ENCODE data around the gene GP1BA.

GP1BA gene

DNA sequence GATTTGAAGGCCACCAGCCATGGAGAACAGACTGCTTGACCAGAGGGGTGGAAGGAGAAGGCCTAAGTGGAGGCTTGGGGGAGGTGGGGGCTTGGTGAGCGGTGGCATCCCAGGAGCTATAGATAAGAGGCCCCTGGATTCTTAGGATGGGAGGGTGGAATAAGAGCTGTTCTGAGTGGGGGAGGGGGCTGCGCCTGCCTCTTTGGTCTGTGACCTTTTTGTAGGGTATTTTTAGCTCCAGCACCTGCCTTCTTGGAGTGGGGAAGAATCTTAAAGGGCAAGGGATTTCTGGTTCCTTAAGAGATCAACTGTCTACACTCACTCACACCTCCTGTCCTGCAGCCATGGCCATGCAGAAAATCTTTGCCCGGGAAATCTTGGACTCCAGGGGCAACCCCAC, 19.4 kb downstream of the GP1BA start:
- no peak for DNase-seq

DNA sequence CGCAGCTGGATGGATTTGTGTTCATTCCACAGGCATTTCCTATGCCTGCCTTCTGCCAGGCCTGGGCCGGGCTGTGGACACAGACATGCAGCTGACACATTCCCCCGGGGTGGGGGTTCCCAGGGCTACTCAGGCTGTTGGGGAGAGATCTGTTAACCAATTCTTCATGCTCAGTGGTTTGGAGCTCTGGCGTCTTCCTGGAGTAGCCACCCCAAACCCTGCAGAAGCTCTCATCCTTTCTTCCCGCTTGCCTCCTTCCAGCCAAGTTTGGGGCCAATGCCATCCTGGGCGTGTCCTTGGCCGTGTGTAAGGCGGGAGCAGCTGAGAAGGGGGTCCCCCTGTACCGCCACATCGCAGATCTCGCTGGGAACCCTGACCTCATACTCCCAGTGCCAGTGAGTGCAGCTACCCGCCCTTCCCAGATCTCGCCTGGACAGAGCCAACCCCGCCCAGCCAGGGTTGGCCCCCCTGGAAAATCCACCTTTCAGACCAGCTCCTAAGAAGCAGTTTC, 21.4 kb downstream of the GP1BA start:
- DNase-seq = peak; percentile 71

DNA sequence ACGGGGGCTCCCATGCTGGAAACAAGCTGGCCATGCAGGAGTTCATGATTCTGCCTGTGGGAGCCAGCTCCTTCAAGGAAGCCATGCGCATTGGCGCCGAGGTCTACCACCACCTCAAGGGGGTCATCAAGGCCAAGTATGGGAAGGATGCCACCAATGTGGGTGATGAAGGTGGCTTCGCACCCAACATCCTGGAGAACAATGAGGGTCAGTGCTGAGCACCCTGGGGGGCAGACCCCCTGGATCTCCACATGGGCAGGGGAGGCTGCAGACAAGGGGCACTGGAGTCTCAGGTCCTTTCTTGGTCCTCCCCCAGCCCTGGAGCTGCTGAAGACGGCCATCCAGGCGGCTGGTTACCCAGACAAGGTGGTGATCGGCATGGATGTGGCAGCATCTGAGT, 23.0 kb downstream of the GP1BA start:
- DNase-seq = no peak

DNA sequence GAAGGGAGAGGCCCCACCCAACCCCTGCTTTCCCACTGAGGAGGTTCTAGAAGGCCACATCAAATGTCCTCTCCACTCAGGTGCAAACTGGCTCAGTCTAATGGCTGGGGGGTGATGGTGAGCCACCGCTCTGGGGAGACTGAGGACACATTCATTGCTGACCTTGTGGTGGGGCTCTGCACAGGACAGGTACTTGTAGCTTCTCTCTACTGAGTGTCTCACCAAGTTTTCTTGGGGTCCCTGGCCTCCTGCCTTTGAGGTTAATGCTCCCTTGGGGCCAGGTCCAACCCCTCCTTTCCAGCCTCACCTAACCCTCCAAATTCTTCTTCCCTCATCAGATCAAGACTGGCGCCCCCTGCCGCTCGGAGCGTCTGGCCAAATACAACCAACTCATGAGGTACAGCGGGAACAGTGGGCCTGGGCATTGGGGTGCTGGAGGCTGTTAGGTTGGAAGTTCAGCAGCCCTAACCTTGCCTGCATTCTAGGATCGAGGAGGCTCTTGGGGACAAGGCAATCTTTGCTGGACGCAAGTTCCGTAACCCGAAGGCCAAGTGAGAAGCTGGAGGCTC, 24.5 kb downstream of the GP1BA start:
- DNase-seq = no peak

DNA sequence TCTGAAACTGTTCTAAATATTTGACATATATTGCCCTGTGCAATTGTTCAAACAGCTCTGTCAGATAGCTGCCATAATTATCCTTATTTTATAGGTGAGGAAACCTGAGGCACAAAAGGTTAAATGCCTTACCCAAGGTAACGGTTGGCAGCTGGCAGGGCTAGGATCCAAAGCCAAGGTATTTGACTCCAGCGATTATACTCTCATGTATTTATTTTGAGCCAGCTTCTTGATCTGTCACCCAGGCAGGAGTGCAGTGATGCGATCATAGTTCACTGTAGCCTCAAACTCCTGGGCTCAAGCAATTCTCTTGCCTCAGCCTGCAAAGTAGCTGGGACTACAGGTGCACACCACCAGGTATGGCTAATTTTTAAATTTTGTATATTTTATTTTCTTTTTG, 26.0 kb downstream of the GP1BA start:
- DNase-seq = no peak

DNA sequence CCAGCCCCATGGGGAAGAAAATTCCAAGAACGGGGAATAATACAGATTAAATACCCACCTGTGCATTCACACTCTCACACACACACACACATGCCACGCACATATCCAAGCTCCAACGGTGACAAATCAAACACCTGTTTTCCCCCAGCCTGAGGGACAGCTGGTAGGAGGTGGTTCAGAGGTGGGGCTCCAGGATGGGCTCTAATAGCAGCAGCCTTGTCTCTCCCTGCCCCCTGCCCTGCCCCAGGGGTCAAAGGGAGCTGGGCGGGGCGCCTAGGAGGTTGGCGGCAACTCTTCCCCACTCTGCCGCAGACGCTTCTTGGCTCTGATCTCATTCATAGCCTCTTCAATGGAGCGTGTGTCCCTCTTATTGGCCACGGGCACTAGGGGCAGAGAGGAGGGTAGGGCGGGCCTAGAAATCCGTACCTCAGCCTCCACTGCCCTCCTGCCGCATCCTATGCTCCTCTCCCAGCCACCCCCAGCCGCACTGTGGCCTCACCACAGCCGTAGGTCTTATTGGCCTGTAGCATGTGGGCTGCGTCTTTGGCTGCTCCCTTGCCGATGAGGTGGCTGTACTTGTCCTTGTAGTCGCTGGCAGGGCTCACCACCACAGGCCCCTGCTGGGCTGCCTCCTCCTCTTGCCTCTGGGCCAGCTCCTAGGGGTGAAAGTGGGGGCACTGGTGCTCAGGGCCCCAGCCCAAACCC, 27.3 kb downstream of the GP1BA start:
- no peak for DNase-seq

DNA sequence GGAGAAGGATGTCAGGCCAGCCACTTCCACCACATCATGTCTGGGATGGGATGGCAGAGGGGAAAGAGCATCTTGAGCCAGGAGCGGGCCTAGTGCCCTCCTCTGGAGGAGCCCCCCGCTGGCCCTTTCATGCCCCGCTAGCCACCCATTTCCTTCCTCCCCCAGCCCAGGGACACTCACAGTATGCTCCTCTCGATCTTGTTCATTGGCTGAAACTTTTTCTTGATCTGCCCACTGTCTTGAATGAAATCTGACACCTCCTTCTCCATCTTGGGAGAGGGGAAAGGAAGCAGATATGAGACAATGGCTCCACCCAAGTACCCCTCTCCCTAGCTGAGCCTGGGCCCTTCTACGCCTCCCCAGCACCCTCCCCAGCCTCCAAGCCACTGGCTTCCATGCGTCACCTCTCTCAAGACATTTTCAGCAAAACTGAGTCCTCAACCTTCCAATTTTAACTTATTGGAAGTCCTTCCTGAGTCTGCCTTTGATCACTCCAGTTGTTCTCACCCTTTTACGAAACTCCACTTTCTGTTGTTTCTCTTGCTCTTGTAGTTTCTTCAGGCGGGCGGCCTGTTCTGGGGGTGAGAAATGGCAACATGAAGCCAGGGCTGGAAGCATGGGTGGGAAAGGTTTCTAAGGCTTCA, 28.3 kb downstream of the GP1BA start:
- no peak for DNase-seq

DNA sequence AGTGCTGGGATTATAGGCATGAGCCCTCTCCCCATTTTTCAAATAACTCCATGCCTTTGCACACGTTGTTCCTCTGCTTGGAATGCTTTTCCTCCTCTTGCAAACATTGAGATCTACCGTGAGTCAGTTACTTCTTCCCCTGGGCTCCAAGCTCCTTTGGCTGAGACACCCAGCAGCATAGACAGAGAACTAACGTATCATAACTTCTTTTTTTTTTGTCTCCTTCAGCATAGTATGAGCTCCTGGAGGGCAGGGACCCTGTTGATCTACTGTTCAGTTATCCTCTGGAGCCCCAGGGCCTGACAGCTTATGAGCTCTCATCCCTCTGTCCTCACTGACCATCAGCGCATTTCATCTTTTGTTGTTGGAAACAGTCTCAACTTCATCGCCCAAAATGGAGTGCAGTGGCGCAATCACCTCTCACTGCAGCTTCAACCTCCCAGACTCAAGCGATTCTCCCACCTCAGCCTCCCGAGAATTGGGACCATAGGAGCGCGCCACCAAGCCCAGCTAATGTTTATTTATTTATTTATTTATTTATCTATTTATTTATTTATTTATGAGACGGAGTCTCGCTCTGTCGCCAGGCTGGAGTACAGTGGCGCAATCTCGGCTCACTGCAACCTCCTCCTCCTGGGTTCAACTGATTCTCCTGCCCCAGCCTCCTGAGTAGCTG, 33.4 kb downstream of the GP1BA start:
- no peak for DNase-seq

DNA sequence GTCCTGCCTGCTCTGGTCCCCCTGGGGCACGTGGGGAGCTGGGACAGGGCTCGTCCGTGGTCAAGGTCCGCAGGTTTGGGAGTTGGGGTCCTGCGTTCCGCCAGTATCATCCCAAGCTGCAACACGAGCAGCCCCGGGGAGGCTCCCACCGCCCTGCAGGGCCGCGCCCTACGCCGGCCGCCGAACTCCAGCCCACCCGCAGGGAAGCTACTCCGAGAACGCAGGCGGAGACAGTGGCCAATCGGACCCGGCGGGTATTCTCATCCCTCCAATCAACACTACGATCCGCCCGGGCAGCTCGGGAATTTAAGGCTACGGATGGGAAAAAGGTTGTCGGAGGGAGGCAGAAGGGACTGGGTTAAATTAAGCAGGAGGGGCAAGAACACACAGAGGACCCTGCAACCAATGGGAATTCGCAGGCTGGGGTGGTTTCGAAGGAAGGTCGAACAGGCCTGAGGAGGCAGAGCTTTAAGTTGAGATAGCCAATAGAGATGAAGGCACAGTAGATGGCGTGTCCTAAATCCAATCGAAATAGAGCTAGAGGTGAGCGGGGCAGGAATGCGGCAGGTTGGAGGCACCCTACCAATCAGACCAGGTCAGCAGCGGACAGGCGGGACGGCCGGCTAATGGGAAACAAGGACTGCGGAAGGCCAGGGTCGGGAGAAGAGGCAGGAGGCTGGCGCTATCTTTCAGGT, 34.9 kb downstream of the GP1BA start:
- peak; percentile 100 for DNase-seq

DNA sequence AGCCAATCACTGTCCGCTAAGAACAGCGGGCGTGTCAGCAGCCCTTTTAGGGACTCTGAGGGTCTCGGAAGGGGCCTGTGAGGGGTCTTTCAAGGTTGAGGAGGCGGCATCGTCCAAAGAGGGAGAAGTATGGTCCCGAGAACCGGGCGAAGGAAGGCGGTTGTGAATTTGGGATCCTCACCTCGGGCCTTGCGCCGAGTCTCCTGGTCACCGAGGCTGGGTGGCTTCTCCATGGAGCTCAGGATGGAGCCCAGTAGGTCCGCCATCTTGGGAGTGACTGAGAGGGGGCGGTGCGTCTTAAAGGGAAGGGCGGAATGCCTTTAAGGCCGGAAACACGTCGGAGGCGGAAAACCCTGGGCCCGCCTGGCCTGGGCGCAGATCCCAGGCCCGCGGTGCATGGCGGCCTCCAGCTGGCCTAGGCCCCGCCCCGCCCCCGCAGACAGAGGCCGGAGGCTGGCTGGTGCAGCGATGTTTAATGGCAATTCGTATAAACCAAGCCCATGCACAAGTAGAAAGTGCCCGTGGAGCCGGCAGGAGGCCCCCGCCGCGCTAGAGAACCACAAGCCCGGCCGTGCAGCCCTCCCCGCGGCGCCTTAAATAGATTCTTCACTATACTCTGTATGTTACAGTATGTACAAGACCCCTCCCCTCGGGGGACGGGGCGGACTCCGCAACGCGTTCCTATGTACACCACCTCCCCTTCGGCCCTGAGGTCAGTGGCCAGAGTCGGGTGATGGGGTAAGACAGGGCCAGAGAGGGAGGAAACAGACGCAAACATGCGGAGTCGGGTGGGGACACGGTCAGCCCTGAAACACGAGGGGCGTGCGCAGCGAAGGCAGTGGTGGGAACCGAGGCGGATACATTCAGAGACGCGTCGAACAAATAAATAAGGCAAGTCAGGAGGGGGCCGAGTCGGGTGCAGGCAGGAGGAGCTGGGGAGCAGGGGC, 35.7 kb downstream of the GP1BA start, which contains the start of gene SPAG7:
TSS of gene SPAG7 (minus strand) at position 279 of the 947 bp plus-strand sequence. CDS start at position 266, 13 bp downstream.
- peak; percentile 96 for DNase-seq

DNA sequence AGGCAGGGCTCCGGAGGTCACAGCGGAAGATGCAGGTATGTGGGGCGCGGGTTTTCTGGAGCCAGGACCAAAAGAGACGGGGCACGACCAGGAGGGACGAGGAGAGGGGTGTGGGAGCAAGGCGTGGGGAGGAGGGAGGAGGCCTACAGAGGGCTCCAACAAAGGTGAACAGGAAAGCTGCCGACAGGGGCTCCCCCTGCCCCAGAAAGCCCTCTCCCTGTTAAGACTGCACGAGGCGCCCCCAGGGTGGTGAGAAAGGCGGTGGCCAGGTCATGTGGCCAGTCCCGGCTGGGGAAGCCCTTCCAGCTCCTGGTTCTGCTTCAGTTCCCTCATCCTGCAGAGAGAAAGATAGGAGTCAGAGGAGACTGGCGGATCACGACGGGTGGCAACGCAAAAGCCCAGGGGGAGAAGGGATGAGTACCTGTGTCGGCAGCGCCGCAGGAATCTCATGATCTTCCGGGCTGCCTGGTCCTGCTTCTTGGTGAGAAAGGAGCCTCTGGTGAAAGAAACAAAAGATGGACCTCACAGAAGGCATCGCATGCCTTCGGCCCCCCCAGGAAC, 36.5 kb downstream of the GP1BA start:
- no peak for DNase-seq

DNA sequence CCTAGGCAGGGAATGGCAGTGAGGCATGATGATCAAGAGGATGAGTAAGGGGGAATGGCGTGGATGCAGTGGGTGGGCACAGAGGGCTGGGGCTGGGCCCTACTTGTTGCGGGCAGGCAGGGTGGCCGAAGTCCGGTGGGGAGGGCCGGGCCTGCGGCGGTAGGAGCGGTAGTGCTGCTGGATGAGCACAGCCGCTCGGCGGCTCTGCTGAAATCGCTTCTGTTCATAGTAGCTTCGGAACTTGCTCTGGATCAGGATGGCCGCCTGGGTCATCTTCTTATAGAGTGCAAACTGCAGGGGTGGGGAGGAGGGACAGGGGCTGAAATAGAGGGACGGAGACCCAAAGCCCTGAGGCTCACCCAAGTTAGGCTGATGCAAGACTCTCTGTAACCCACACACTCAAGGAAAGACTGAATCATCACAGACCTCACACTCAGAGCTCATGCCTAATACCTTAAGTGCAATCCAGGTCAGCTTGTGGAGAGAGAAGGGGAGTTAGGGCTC, 37.0 kb downstream of the GP1BA start:
- DNase-seq = peak; percentile 98

DNA sequence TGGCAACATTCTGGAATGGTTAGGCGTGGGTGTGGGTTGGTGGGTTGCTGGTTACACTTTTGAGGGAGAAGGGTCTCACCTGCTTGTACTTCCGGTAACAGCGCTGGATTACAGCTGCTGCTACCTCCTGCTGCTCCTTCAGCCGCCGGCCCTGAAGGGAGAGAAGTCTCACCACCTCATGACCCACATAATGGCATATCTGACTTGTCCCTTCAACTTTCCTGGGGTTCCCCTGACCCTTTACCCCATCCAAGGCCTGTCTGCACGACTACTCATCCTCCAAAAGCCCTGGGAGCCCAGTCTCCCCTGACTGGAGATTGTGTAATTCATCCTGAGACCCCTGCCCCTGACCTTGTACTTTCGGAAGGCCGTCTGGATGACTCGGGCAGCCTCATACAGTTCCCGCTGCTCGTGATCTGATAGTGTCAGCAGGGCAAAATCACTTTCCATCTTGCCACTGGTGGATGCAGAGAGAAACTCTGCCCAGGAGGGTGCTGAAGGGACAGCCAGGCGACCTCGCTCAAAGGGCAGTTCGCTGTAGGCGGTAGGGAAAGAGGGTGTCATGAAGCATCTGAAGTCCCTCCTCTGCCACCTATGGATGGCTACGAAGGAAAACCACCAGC, 37.6 kb downstream of the GP1BA start:
- DNase-seq = no peak

DNA sequence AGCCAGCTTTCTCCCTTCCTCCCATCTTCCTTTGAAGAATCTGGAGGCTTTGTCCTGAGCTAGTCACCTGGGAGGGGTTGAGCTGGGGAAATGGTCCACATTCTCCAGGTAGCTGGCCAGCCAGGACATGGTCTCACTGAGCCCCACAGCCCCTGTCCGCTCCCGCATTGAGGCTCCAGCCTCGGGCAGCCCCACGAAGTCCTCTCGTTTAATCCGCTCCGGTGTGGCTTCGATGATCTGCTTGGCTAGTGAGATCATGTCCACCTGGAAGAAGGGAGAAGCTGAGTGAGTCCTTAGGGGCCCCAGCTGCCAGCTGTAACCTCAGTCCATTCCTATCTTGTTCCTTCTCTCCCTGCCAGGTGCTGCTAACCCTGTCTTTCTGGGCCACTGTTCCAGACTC, 38.2 kb downstream of the GP1BA start:
- no peak for DNase-seq

DNA sequence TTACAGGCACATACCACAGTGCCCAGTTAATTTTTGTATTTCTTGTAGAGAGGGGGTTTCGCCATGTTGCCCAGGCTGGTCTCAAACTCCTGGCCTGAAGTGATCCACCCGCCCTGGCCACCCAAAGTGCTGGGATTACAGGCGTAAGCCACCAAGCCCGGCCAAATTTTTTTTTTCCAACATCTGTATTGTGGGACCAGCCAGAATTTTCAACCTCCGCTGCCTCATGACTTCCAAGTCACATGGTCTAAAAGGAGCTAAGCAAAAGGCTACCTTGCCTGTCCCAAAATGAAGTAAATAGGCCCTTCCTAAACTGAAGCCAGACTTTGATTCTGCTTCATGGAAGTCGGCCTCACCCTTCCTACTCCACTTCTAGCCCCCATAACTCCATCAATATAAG, 39.7 kb downstream of the GP1BA start:
- DNase-seq = no peak

DNA sequence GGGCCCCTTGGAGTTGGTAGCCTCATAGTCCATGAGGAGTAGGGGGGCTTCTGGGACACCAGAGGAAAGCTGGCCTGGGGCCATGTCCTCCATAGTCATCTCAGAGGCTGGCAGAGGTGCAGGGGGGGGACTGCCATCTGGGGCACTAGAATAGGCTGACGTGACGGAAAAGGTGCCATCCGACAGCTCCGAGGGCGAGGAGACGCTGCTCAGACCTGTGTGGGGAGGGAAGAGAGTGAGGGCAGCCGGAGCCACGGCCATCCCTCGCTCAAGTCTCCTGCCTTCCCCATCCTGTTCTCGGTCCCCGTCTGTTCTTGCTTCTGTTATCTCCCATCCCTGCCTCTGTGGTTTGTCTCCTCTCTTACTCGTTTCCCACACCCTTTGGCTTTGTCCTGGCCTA, 40.2 kb downstream of the GP1BA start:
- DNase-seq = no peak

DNA sequence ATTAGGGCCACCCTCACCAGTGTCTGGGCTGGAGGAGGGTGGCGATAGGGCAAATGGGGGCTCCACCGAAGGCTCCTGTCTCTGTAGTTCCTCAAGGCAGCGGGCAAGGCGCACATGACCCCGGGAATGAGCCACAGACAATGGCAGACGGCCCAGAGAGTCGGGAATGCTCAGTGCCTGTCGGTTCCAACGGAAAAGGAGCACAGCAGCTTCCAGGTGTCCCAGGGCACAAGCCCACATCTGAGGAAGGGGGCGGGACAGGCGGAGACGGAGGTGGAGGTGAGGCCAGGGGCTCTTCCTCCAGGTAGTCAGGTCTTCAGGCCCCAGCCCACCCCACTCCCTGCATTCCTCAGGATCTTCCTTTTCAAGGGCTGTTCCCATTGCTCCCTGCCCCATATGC, 40.7 kb downstream of the GP1BA start:
- DNase-seq = no peak

DNA sequence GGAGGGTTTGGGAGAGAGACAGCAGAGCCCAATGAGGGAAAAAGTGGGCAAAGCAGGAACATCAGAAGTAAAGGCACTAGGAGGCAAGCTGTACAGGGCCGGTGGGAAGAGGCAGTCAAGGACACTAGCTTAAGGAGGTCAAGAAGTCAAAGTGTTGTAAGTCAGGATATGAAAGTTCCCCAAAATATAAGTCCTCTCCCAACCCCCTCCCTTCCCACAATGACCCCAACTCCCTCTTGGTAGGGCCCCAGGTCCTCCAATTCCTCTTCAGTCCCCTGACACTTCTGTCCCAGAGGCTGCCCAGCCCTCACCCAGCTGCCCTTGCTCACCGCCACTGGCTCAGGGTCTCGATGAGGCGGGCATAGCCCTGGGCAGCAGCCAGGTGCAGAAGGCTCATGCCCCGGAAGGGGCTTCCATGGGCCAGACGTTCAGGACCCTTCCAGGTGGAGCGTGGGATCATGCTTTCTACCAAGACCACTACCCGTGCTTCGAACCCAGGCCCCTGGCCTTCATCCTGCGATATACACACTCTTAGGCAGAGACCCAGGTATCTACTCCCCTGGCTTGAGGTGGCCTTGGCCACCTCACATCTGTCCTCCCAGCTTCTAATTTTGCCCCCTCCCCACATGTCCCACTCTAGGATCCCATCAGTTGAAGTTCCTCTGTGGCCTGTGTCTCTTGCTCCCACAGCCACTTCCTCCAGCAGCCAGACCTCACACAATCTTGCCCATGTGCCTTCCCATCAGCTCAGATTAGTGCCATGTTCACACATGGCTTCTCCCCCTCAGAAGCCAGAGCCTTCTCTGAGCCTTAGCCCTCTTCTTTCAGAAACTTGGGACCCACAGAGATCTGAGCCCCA, 41.4 kb downstream of the GP1BA start:
- no peak for DNase-seq

DNA sequence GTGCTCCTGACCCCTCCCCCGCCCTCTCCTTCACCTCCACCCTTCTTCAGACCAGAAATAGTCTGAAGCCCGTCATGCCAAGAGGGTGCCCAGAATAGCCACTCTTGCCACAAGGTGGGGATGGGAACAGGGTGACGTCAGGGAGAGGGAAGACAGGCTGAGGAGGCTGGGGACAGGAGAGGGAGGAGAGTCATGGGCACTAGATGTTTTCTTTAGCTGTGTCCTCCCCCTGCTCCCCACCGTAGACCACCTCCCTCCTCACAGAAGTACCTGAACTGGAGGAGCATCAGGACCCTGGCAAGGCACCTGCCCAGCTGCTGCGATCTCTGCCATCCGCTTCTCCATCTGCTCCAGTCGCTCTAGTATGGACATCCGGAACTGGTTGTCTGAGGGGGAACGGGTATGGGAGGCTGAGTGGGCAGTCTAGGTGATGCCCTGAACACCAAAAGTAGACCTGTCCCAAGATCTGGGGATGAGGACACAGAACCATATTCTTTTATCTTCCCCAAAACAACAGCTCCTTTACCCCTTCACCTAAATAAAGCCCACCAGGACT, 42.1 kb downstream of the GP1BA start:
- no peak for DNase-seq
